ENCODE data around the gene RGPD3. TPM values are rescaled to one million over a fixed set of nuclear protein-coding genes. Genes with fewer than 3 reads are reported as not detected.

RGPD3 gene
- total RNA-seq, 1 donor from 2014 or later: 0.51 TPM

Other genes starting within 250 kb of the RGPD3 start
- gene CD8B2, start 19.0 kb upstream of the RGPD3 start, total RNA-seq: not detected in 2 replicates

Measured in dermis blood vessel endothelial cell (primary cell).